ENCODE results near the gene CRLF3.
"Not testable (repeated sequence)": the region's sequence is repeated elsewhere in the genome, so short reads cannot be mapped to it uniquely, and the experiment has no call there.

Gene CRLF3

GRCh38 chr17:30827082-30827481 lies 2.6 kb upstream of the CRLF3 start:
- no peak overlapping the region for H3K4me3 ChIP-seq (ENCODE audit: low read length)
- DNase-seq (ENCODE audit: low read depth), result no peak
- TF ChIP-seq CTCF (conservative IDR thresholded peaks at IDR 0.05; ENCODE audit: low read length), result no peak

- no peak for TF ChIP-seq CTCF (conservative IDR thresholded peaks at IDR 0.05; ENCODE audit: low read length)
- H3K4me3 ChIP-seq (ENCODE audit: low read length), result peak overlapping the region; percentile 87
- no peak for DNase-seq (ENCODE audit: low read depth)
These were observed 513 bp downstream of the CRLF3 start for GRCh38 chr17:30824002-30824355.

GRCh38 chr17:30823421-30823820 lies 1.1 kb downstream of the CRLF3 start:
- DNase-seq (ENCODE audit: low read depth), result no peak
- peak overlapping the region; percentile 87 for H3K4me3 ChIP-seq (ENCODE audit: low read length)
- no peak for TF ChIP-seq CTCF (conservative IDR thresholded peaks at IDR 0.05; ENCODE audit: low read length)

- H3K4me3 ChIP-seq (ENCODE audit: low read length), result not testable (repeated sequence)
These were observed 1.6 kb downstream of the CRLF3 start for GRCh38 chr17:30822919-30823318.

GRCh38 chr17:30821871-30822723 lies 2.4 kb downstream of the CRLF3 start:
- TF ChIP-seq CTCF (conservative IDR thresholded peaks at IDR 0.05; ENCODE audit: low read length), result no peak
- DNase-seq (ENCODE audit: low read depth), result peak; percentile 20
- H3K4me3 ChIP-seq (ENCODE audit: low read length), result no peak overlapping the region

More at GRCh38 chr17:30822919-30823318, 1.6 kb downstream of the CRLF3 start:
- not testable (repeated sequence) for DNase-seq (ENCODE audit: low read depth)

GRCh38 chr17:30819971-30820705 lies 4.4 kb downstream of the CRLF3 start:
- TF ChIP-seq CTCF (conservative IDR thresholded peaks at IDR 0.05; ENCODE audit: low read length), result no peak
- peak; percentile 67 for DNase-seq (ENCODE audit: low read depth)
- H3K4me3 ChIP-seq (ENCODE audit: low read length), result no peak overlapping the region

GRCh38 chr17:30816165-30816564 lies 8.3 kb downstream of the CRLF3 start:
- no peak for DNase-seq (ENCODE audit: low read depth)
- no peak for TF ChIP-seq CTCF (conservative IDR thresholded peaks at IDR 0.05; ENCODE audit: low read length)
- H3K4me3 ChIP-seq (ENCODE audit: low read length), result no peak overlapping the region

- DNase-seq (ENCODE audit: low read depth), result peak; percentile 59
- not testable (repeated sequence) for H3K4me3 ChIP-seq (ENCODE audit: low read length)
These were observed 9.6 kb downstream of the CRLF3 start for GRCh38 chr17:30814860-30815259.

GRCh38 chr17:30814236-30814635 lies 10.3 kb downstream of the CRLF3 start:
- H3K4me3 ChIP-seq (ENCODE audit: low read length); DNase-seq (ENCODE audit: low read depth): not testable (repeated sequence)
